Transverse colon (tissue), 4 donors: ENCODE results near the gene ADGB. TPM values are rescaled to one million over a fixed set of nuclear protein-coding genes. Genes with fewer than 3 reads are reported as not detected.
"Not testable (repeated sequence)": the region's sequence is repeated elsewhere in the genome, so short reads cannot be mapped to it uniquely, and the experiment has no call there.

Experiments used
- DNase-seq: peaks from one replicate; pipeline ENCODE4 v3.0.0-alpha.2; 2019
- H3K27ac ChIP-seq, 4 donors: fragments of 200-600 bp; sonication (generic); 2 replicates each; pipeline ENCODE4 v1.5.1; 2016 to 2018; ENCODE audit warnings: inconsistent platforms in 4 of 4
- H3K27me3 ChIP-seq: fragments of 200-600 bp; sonication (generic); 2 replicates; pipeline ENCODE4 v1.5.1; 2017; ENCODE audit warnings: inconsistent platforms
- H3K36me3 ChIP-seq, 4 donors: fragments of 200-600 bp; sonication (generic); 2 replicates each; pipeline ENCODE4 v1.5.1; 2017 to 2019; ENCODE audit warnings: inconsistent platforms in 4 of 4
- H3K4me1 ChIP-seq, 4 donors: fragments of 200-600 bp; sonication (generic); 2 replicates each; pipeline ENCODE4 v1.5.1; 2017 to 2020; ENCODE audit warnings: inconsistent platforms in 4 of 4
- H3K4me3 ChIP-seq, 4 donors: fragments of 200-600 bp; sonication (generic); 1 replicate in 1 of 4; 2 replicates in 3 of 4; pipeline versions ENCODE4 v1.5.1 to v1.6.1; 2017 to 2019; ENCODE audit warnings: inconsistent platforms in 4 of 4
- H3K9me3 ChIP-seq, 2 donors: fragments of 200-600 bp; sonication (generic); 2 replicates each; pipeline ENCODE4 v1.5.1; 2017 to 2019; ENCODE audit warnings: inconsistent platforms in 2 of 2
- EP300 ChIP-seq: sonication (generic); formaldehyde crosslinking; IDR thresholded peaks from one replicate; pipeline ENCODE4 v1.6.1; 2017; ENCODE audit warnings: antibody characterized with exemption, low read depth
- POLR2A ChIP-seq: fragments of 450-650 bp; IDR thresholded peaks from one replicate; pipeline ENCODE4 v1.6.1; 2016; ENCODE audit warnings: antibody characterized with exemption, mild to moderate bottlenecking, moderate library complexity
- POLR2AphosphoS5 ChIP-seq, 3 donors: sonication (generic); formaldehyde crosslinking; IDR thresholded peaks; one replicate each; pipeline ENCODE4 v1.6.1; 2016; ENCODE audit warnings: antibody characterized with exemption in 3 of 3
- WGBS, 2 donors: methylation state at CpG; one replicate each; pipeline ENCODE4 v1.1.5; 2018; ENCODE audit warnings: low coverage in 1 of 2; 5-methylcytosine and 5-hydroxymethylcytosine counted together
- in situ Hi-C, 4 donors: fragments of 200-750 bp; cut with MboI; loops; one replicate each; pipeline versions ENCODE4 v1.15.0 to v1.15.1; 2017; ENCODE audit warnings: low sequenced_read_pairs in 3 of 4, low pct_ligation_motif_present in 1 of 4, low pct_unique_long_range_greater_than_20kb in 1 of 4
- intact Hi-C: fragments of 100-400 bp; cut with DNase I; formaldehyde crosslinking; loops from one replicate; pipeline ENCODE4 v1.15.1; 2023; ENCODE audit warnings: low total_unique reads
- total RNA-seq, 4 donors: library from RNA; depleted of rRNA; stranded (reverse); fragments of >200 nt; gene quantifications; one replicate each; pipeline ENCODE4 v1.1.0, GENCODE V29; 2016
- TF ChIP-seq, protein P1 (sequence below), 5 experiments: fragments of 200-600 bp in 3 of 5; fragments of 450-650 bp in 2 of 5; sonication (generic) in 3 of 5; IDR thresholded peaks; 1 replicate in 2 of 5; 2 replicates in 3 of 5; pipeline ENCODE4 v1.5.1; 2016 to 2017; ENCODE audit warnings: antibody characterized with exemption in 5 of 5, inconsistent platforms in 3 of 5, mild to moderate bottlenecking in 2 of 5, moderate library complexity in 1 of 5

Gene ADGB
- total RNA-seq, 4 donors from 2014 or later = 1.1 to 28.7 (median 3.2) TPM

DNA sequence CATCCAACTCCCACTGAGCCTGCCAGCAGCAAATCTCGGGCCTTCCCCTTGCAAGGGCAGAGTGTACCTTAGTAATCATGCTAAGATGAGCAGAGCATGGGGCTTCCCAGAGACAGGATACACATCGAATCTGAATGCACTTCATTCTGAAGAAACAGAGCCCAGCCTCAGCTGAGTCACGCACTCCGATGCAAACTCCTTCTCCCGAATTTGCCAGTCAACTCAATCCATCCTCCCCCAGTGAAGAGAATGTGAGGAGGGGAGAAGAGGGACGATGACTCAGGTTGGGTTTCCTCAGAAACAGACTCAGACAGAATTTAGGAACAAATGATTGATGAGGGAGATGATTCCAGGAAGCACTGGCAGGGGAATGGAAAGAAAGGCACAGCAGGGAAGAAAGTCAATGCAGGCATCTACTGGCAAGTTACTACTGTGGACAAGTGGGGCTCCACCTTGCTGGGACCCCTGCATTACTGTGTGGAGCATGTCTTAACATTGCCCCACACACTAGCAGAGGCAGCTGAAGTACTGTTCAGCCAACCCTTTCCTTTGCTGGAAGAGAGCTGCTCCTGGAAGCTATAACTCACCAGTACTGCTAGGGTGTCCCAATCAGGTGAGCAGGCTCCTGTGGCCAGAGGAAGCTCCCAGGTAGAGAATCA lies 251.6 kb downstream of the ADGB start:
- in situ Hi-C loops (loop anchor here (10.0 to 25.0 kb wide), 2 partner anchors 434 to 437 kb away; no protein-coding TSS in a partner anchor), intact Hi-C loops (loop anchor here (10.0 kb wide), 1 partner anchor 434 kb away; no protein-coding TSS in a partner anchor)
- DNase-seq = no peak
- no peak overlapping the region for H3K4me3 ChIP-seq
- no peaks in the 10 kb centered on the region for H3K36me3 ChIP-seq
- no peak for TF ChIP-seq POLR2AphosphoS5 (IDR thresholded peaks at IDR 0.05)
- TF ChIP-seq POLR2A = no peak
- TF ChIP-seq EP300 = no peak
- TF ChIP-seq, protein P1, sequence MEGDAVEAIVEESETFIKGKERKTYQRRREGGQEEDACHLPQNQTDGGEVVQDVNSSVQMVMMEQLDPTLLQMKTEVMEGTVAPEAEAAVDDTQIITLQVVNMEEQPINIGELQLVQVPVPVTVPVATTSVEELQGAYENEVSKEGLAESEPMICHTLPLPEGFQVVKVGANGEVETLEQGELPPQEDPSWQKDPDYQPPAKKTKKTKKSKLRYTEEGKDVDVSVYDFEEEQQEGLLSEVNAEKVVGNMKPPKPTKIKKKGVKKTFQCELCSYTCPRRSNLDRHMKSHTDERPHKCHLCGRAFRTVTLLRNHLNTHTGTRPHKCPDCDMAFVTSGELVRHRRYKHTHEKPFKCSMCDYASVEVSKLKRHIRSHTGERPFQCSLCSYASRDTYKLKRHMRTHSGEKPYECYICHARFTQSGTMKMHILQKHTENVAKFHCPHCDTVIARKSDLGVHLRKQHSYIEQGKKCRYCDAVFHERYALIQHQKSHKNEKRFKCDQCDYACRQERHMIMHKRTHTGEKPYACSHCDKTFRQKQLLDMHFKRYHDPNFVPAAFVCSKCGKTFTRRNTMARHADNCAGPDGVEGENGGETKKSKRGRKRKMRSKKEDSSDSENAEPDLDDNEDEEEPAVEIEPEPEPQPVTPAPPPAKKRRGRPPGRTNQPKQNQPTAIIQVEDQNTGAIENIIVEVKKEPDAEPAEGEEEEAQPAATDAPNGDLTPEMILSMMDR (IDR thresholded peaks at IDR 0.05) = no peak
- H3K4me1 ChIP-seq = no peaks in the 10 kb centered on the region
- no peaks in the 10 kb centered on the region for H3K27me3 ChIP-seq
- H3K27ac ChIP-seq = no peak overlapping the region
- no peaks in the 10 kb centered on the region for H3K9me3 ChIP-seq
- WGBS, 2 donors = 78 to 88% methylated on average over 4 to 6 of the region's 6 CpGs

DNA sequence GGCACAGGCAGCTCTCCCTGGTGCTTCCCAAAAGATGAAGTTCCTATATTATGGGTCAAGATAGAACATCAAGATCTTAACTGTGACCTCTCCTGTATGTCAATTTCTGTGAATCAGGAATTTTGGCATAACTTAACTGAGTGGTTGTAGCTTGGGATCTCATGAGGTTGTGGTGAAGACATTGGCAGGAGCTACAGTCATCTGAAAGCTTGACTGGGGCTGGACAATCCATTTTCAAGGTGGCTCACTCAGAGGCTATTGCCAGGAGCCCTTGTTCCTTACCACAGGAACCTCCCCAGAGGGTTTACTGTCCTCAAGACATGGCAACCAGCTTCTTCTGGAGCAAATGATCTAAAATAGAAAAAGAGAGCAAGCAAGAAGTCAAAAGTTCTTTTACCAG lies 252.2 kb downstream of the ADGB start:
- in situ Hi-C loops (loop anchor here (10.0 to 25.0 kb wide), 2 partner anchors 434 to 436 kb away; no protein-coding TSS in a partner anchor), intact Hi-C loops (loop anchor here (10.0 kb wide), 1 partner anchor 434 kb away; no protein-coding TSS in a partner anchor)
- Histone ChIP-seq H3K27ac (no peak overlapping the region), H3K4me1 (no peaks in the 10 kb centered on the region), H3K9me3 (no peaks in the 10 kb centered on the region), H3K27me3 (no peaks in the 10 kb centered on the region), H3K4me3 (no peak overlapping the region), H3K36me3 (no peaks in the 10 kb centered on the region)
- no peak for DNase-seq
- TF ChIP-seq, protein P1 (IDR thresholded peaks at IDR 0.05) = no peak
- TF ChIP-seq EP300 (no peak), POLR2A (no peak), POLR2AphosphoS5 (IDR thresholded peaks at IDR 0.05) (no peak)

DNA sequence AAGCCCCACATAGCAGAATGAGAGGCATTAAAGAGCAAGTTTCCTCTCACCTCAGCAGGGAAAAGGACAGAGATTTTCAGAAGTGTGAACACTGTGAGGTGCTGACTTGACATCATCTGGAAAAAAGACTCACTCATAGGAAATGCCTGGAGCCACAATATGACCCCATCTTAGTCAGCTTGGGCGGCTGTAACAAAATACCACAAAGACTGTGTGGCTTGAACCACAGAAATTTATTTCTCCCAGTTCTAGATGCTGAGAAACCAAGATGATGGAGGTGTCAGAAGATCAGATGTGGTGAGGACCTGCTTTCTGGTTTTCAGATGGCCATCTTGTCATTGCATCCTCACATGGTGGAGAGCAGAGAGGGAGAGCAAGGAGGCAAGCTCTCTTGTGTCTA lies 253.1 kb downstream of the ADGB start:
- TF ChIP-seq POLR2A (no peak), EP300 (no peak), POLR2AphosphoS5 (IDR thresholded peaks at IDR 0.05) (no peak)
- TF ChIP-seq, protein P1 (IDR thresholded peaks at IDR 0.05) = no peak
- Histone ChIP-seq H3K4me1 (no peaks in the 10 kb centered on the region), H3K9me3 (no peaks in the 10 kb centered on the region), H3K27ac (no peak overlapping the region), H3K27me3 (no peaks in the 10 kb centered on the region), H3K4me3 (no peak overlapping the region), H3K36me3 (no peaks in the 10 kb centered on the region)
- DNase-seq = no peak
- intact Hi-C loops (loop anchor here (10.0 kb wide), 1 partner anchor 433 kb away; no protein-coding TSS in a partner anchor), in situ Hi-C loops (loop anchor here (10.0 to 25.0 kb wide), 2 partner anchors 433 to 435 kb away; no protein-coding TSS in a partner anchor)
- WGBS, 2 donors = 60 to 86% methylated on average over 1 of the region's 1 CpG

DNA sequence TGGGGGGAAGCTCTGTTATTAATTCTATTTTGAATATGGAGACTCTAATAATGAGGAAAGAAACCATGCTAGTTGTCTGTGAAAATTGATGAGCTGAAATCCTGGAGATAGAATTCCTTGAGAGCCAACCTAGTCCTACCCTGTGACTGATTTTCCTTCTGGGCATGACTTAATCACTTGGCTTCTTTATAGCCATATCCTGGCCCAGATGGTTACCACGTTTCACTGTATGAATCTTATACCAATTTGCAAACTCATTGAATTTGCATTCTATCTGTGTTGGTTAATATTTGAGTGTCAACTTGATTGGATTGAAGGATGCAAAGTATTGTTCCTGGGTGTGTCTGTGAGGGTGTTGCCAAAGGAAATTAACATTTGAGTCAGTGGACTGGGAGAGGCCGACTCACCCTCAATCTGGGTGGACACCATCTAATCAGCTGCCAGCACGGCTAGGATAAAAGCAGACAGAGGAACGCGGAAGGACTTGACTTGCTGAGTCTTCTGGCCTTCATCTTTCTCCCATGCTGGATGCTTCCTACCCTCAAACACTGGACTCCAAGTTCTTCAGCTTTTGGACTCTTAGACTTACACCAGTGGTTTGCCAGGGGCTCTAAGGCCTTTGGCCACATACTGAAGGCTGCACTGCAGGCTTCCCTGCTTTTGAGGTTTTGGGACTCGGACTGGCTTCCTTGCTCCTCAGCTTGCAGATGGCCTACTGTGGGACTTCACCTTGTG lies 255.9 kb downstream of the ADGB start:
- not testable (repeated sequence) for H3K36me3 ChIP-seq, H3K4me3 ChIP-seq, H3K9me3 ChIP-seq, H3K27me3 ChIP-seq, H3K4me1 ChIP-seq, DNase-seq, H3K27ac ChIP-seq
- in situ Hi-C loops (loop anchor here (10.0 to 25.0 kb wide), 2 partner anchors 430 to 433 kb away; no protein-coding TSS in a partner anchor), intact Hi-C loops (loop anchor here (10.0 kb wide), 1 partner anchor 430 kb away; no protein-coding TSS in a partner anchor)
- 73 to 89% methylated on average over 2 to 6 of the region's 6 CpGs for WGBS, 2 donors
